CD4-positive, CD25-positive, alpha-beta regulatory T cell (primary cell): ENCODE results near the gene LIMCH1. TPM values are rescaled to one million over a fixed set of nuclear protein-coding genes. Genes with fewer than 3 reads are reported as not detected.

Experiments used
- ATAC-seq, 2 donors: fragments of 150-1000 bp; cut with Tn5 transposase; one replicate each; pipeline ENCODE4 v1.10.0; 2021; ENCODE audit warnings: low read depth in 2 of 2, moderate number of reproducible peaks in 2 of 2, moderate library complexity in 1 of 2
- DNase-seq, 3 donors: peaks; one replicate each; pipeline versions ENCODE4 v3.0.0 to v3.0.0-alpha.2; 2012 to 2022; ENCODE audit warnings: mixed read lengths in 1 of 3
- H3K27ac ChIP-seq: one replicate; pipeline ENCODE4 v1.7.0; 2013; ENCODE audit warnings: mild to moderate bottlenecking, low read length; ENCODE audit not compliant: insufficient read depth, poor library complexity, severe bottlenecking
- H3K27me3 ChIP-seq: one replicate; pipeline ENCODE4 v1.7.0; 2013; ENCODE audit warnings: low read length; ENCODE audit not compliant: control insufficient read depth, insufficient read depth
- H3K36me3 ChIP-seq: one replicate; pipeline ENCODE4 v1.7.0; 2013; ENCODE audit warnings: mild to moderate bottlenecking, low read length, moderate library complexity; ENCODE audit not compliant: control insufficient read depth, insufficient read depth
- H3K4me1 ChIP-seq: 2 replicates; pipeline ENCODE4 v1.7.0; 2013; ENCODE audit warnings: mild to moderate bottlenecking, low read length; ENCODE audit not compliant: insufficient read depth, control insufficient read depth, poor library complexity, severe bottlenecking
- H3K4me3 ChIP-seq: one replicate; pipeline ENCODE4 v1.7.0; 2013; ENCODE audit warnings: low read depth, mild to moderate bottlenecking, low read length, moderate library complexity
- H3K9me3 ChIP-seq, 2 experiments: 1 replicate in 1 of 2; 2 replicates in 1 of 2; pipeline ENCODE4 v1.7.0; 2013; ENCODE audit warnings: low read length in 2 of 2, mild to moderate bottlenecking in 1 of 2, moderate library complexity in 1 of 2; ENCODE audit not compliant: control insufficient read depth in 2 of 2
- H3K27ac Mint-ChIP-seq, 3 donors: one replicate each; pipeline ENCODE4 v1.8.0; 2020 to 2022; ENCODE audit warnings: mild to moderate bottlenecking in 3 of 3, mixed read lengths in 3 of 3, moderate library complexity in 2 of 3
- H3K27me3 Mint-ChIP-seq: one replicate; pipeline ENCODE4 v1.8.0; 2022; ENCODE audit warnings: mild to moderate bottlenecking, mixed read lengths
- H3K36me3 Mint-ChIP-seq: one replicate; pipeline ENCODE4 v1.8.0; 2020; ENCODE audit warnings: mixed read lengths
- H3K4me1 Mint-ChIP-seq, 4 donors: one replicate each; pipeline ENCODE4 v1.8.0; 2020 to 2022; ENCODE audit warnings: mixed read lengths in 4 of 4, mild to moderate bottlenecking in 1 of 4
- H3K4me3 Mint-ChIP-seq, 4 donors: one replicate each; pipeline ENCODE4 v1.8.0; 2020 to 2022; ENCODE audit warnings: mild to moderate bottlenecking in 4 of 4, mixed read lengths in 4 of 4, moderate library complexity in 3 of 4
- H3K9me3 Mint-ChIP-seq, 7 donors: one replicate each; pipeline ENCODE4 v1.8.0; 2020 to 2022; ENCODE audit warnings: mixed read lengths in 7 of 7, mild to moderate bottlenecking in 3 of 7, moderate library complexity in 2 of 7
- polyA plus RNA-seq, 4 donors: library from polyadenylated mRNA; unstranded; fragments of 300-500 nt; fragmentation: Illumina TruSeq; gene quantifications; one replicate each; pipeline ENCODE4 v1.2.3, GENCODE V29; 2021
- total RNA-seq: library from RNA; stranded (reverse); gene quantifications from one replicate; pipeline ENCODE4 v1.2.3, GENCODE V29; 2022

LIMCH1 gene
- total and polyA plus RNA-seq, 5 donors from 2014 or later: 0.07 TPM; not detected in 4

DNA sequence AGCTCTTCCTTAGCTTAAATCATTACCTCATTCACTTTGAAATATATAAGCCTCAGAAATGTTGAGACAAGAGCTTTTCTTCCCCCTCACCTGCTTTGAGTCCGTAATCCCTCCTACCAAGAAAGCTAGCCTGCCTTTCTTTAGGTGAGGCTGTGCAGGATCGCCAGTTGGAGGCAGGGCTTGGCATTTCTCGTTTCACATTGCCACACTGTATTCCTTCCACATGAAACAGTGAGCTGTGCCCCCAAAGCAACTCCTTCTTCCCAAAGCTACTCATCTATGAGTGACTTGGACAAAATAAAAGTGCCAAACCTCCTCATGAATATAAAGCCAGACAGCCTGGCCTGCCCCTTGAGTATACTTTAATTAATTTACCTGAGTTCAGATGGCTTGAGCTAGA lies 86.8 kb downstream of the LIMCH1 start:
- Histone ChIP-seq H3K27ac (no peak overlapping the region), H3K36me3 (no peaks in the 10 kb centered on the region), H3K27me3 (peaks cover 3% of the 10 kb centered on the region), H3K9me3 (no peaks in the 10 kb centered on the region), H3K4me3 (no peak overlapping the region), H3K4me1 (no peaks in the 10 kb centered on the region)
- ATAC-seq (no peak), DNase-seq (no peak)
- H3K36me3 Mint-ChIP-seq: no peaks in the 10 kb centered on the region
- no peak overlapping the region for H3K27ac Mint-ChIP-seq
- H3K4me3 Mint-ChIP-seq: no peak overlapping the region
- peaks cover 4% of the 10 kb centered on the region for H3K27me3 Mint-ChIP-seq
- H3K4me1 Mint-ChIP-seq: no peaks in the 10 kb centered on the region
- peaks cover 0 to 2% (median 0%) of the 10 kb centered on the region in 7 donors for H3K9me3 Mint-ChIP-seq

DNA sequence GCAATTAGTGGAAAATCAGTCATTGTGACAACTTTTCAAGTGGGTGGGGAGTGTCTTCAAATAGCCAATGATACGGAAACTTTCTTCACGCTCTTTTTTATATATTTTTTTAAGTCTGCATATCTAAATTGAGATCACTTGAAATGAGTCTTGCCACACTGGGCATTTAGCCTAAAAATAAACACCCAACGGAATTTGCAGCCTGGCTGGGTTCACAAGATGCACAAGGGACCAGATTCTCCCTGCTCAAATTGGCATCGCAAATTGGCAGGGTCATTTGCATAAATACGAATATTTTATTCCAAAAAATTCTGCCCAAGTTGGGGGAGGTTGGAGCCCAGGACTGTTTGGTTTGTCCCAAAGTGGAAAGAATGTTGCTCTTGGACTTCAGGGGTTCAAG lies 87.6 kb downstream of the LIMCH1 start:
- Histone ChIP-seq H3K36me3 (no peaks in the 10 kb centered on the region), H3K4me3 (no peak overlapping the region), H3K27ac (no peak overlapping the region), H3K9me3 (no peaks in the 10 kb centered on the region), H3K4me1 (no peaks in the 10 kb centered on the region), H3K27me3 (peaks cover 3% of the 10 kb centered on the region)
- Mint-ChIP-seq H3K27ac (no peak overlapping the region), H3K4me1 (no peaks in the 10 kb centered on the region), H3K27me3 (no peaks in the 10 kb centered on the region), H3K36me3 (no peaks in the 10 kb centered on the region), H3K4me3 (no peak overlapping the region), H3K9me3 (peaks cover 0 to 2% (median 0%) of the 10 kb centered on the region in 7 donors)
- ATAC-seq (no peak), DNase-seq (no peak)

DNA sequence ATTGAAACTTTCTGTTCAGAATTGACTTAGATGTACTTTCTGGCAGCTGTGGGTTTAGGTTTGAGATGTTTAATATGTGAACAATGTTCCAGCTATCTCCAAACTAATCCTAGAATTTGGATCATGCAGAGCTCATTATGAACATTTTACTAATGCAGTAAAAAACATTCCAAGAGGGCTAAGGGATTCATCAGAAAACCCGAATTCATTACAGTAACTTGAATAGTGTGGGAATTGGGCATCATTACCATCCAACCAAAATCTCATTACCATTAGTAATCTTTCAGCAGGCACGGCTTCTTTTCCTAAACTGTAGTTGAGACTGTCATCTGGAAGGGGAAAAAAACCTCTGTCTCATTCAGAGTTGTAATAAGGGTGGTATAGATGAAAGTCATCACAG lies 91.0 kb downstream of the LIMCH1 start:
- Mint-ChIP-seq H3K27me3 (no peaks in the 10 kb centered on the region), H3K9me3 (peaks cover 0 to 2% (median 0%) of the 10 kb centered on the region in 7 donors), H3K36me3 (no peaks in the 10 kb centered on the region), H3K4me1 (no peaks in the 10 kb centered on the region), H3K4me3 (no peak overlapping the region), H3K27ac (no peak overlapping the region)
- no peaks in the 10 kb centered on the region for H3K9me3 ChIP-seq
- no peak for DNase-seq
- H3K27ac ChIP-seq: no peak overlapping the region
- no peaks in the 10 kb centered on the region for H3K36me3 ChIP-seq
- peaks cover 3% of the 10 kb centered on the region for H3K27me3 ChIP-seq
- no peaks in the 10 kb centered on the region for H3K4me1 ChIP-seq
- no peak overlapping the region for H3K4me3 ChIP-seq
- no peak for ATAC-seq

DNA sequence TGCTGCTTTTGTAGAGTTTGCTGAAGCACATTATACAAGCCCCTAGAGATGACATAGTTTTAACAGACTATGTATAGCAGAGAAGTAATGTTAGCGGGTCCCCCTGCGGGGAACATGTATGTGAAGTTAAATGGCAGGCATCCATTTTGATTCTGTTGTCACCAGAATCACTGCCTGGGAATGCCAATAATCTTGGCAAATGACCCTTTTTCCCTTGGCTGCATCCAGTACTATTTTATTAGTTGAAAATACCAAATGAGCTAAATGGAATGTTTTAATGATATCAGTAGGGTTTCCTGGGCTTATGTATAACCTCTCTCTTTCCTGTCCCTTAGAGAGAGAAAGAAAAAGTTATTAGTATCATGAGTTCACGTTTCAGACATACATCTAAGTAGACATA lies 93.6 kb downstream of the LIMCH1 start:
- H3K4me1 Mint-ChIP-seq: no peaks in the 10 kb centered on the region
- H3K36me3 ChIP-seq: no peaks in the 10 kb centered on the region
- H3K27me3 Mint-ChIP-seq: no peaks in the 10 kb centered on the region
- DNase-seq (no peak), ATAC-seq (no peak)
- no peak overlapping the region for H3K27ac ChIP-seq
- H3K9me3 Mint-ChIP-seq: peaks cover 0 to 2% (median 0%) of the 10 kb centered on the region in 7 donors
- H3K27me3 ChIP-seq: peaks cover 3% of the 10 kb centered on the region
- H3K36me3 Mint-ChIP-seq: no peaks in the 10 kb centered on the region
- no peak overlapping the region for H3K4me3 ChIP-seq
- no peak overlapping the region for H3K27ac Mint-ChIP-seq
- no peaks in the 10 kb centered on the region for H3K4me1 ChIP-seq
- no peak overlapping the region for H3K4me3 Mint-ChIP-seq
- H3K9me3 ChIP-seq: no peaks in the 10 kb centered on the region

DNA sequence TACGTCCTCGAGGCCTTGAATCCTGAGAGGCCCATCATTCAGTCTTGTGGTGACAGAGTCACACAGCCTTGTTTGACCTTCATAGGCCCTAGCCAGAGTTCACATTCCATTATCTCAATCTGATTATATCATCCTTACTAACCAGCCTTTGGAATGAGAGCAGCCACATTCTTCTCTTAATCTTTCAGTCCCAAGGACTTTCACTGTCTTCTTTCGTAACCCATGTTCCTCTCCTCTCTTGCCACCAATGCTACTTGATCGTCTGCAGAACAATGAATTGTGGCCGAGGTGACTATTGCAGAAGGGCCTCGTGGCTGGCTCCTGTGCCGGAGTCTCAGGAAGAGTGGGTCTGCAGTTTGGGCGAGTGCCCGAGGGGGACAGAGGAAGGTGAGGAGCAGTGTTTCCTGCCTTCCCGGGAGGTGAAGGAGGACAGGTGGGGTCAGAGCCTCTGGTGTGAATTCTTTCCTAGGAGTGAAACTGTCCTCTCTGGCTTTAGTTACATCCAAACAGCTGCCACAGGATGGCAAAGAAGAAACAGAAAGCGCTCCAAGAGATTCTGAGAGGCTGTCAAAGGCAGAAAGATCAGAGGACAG lies 94.6 kb downstream of the LIMCH1 start:
- Histone ChIP-seq H3K4me3 (no peak overlapping the region), H3K27me3 (peaks cover 3% of the 10 kb centered on the region), H3K9me3 (no peaks in the 10 kb centered on the region), H3K36me3 (no peaks in the 10 kb centered on the region), H3K27ac (no peak overlapping the region), H3K4me1 (no peaks in the 10 kb centered on the region)
- Mint-ChIP-seq H3K36me3 (no peaks in the 10 kb centered on the region), H3K4me1 (no peaks in the 10 kb centered on the region), H3K27ac (no peak overlapping the region), H3K27me3 (peaks cover 4% of the 10 kb centered on the region), H3K4me3 (no peak overlapping the region), H3K9me3 (peaks cover 0 to 2% (median 0%) of the 10 kb centered on the region in 7 donors)
- DNase-seq (no peak), ATAC-seq (no peak)

DNA sequence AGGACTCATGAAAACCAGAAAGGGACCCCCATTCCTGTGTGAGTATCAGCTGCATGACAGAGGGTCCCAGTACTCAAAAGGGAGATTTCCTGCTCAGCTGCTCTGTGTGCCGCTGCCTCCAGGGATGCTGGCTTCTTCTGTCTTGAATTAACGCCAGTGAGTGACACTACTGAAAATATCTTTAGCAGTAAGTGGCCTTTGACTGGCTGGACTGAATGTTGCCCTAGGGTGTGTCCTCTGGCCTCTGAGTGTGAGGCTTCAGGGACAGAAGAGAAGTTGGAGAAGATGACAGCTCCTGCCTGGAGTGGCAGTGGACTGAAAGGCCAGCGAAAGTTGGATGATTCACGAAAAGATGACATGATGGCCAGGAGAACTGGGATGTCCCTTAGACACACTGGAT lies 95.4 kb downstream of the LIMCH1 start:
- DNase-seq (no peak), ATAC-seq (no peak)

DNA sequence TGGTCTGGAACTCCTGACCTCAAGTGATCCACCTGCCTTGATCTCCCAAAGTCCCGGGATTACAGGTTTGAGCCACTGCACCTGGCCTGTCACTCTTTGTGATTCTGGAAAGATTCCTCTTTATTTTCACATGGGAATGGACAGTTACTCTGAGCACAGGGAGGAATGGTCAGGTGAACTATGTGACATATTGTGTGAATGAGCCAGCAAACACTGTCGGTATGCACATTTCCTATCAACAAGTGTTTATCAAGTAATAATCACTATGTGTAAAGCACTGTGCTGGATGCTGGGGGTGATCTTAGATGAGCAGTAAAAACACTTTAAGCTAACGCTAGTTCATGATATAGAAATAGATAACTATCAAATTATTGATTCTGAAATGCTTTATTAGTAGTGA lies 97.5 kb downstream of the LIMCH1 start:
- H3K9me3 Mint-ChIP-seq: peaks cover 0 to 2% (median 0%) of the 10 kb centered on the region in 7 donors
- peaks cover 4% of the 10 kb centered on the region for H3K27me3 Mint-ChIP-seq
- no peaks in the 10 kb centered on the region for H3K36me3 Mint-ChIP-seq
- Histone ChIP-seq H3K27ac (no peak overlapping the region), H3K4me1 (no peaks in the 10 kb centered on the region), H3K27me3 (no peaks in the 10 kb centered on the region), H3K4me3 (no peak overlapping the region), H3K9me3 (no peaks in the 10 kb centered on the region), H3K36me3 (no peaks in the 10 kb centered on the region)
- no peak for DNase-seq
- H3K27ac Mint-ChIP-seq: no peak overlapping the region
- H3K4me1 Mint-ChIP-seq: no peaks in the 10 kb centered on the region
- H3K4me3 Mint-ChIP-seq: no peak overlapping the region
- no peak for ATAC-seq

More for the DNA sequence above, 95.4 kb downstream of the LIMCH1 start:
- H3K36me3 ChIP-seq: no peaks in the 10 kb centered on the region
- no peaks in the 10 kb centered on the region for H3K4me1 ChIP-seq
- H3K27ac Mint-ChIP-seq: no peak overlapping the region
- no peaks in the 10 kb centered on the region for H3K9me3 ChIP-seq
- peaks cover 4% of the 10 kb centered on the region for H3K27me3 Mint-ChIP-seq
- H3K4me3 Mint-ChIP-seq: no peak overlapping the region
- H3K36me3 Mint-ChIP-seq: no peaks in the 10 kb centered on the region
- peaks cover 0 to 2% (median 0%) of the 10 kb centered on the region in 7 donors for H3K9me3 Mint-ChIP-seq
- no peak overlapping the region for H3K27ac ChIP-seq
- H3K4me3 ChIP-seq: no peak overlapping the region
- H3K27me3 ChIP-seq: peaks cover 3% of the 10 kb centered on the region
- no peaks in the 10 kb centered on the region for H3K4me1 Mint-ChIP-seq

DNA sequence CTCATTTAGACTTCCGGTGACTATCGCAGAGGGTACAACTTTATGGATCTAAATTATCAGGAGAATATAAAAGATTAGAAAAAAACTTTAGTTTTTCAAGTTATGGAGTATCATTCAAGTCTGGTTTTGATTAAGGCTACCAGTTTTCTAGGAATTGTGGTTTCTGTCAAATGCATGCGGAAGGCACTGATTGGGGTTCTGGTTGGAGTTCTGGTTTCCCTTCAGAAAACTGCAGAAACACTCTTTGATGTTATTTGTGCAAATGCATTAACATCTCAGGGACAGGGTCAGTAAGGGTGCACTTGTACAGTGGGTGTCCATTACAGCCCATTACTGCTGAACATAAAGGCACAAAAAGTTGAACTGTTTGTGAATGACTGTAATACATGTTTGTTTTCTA lies 100.2 kb downstream of the LIMCH1 start:
- Histone ChIP-seq H3K9me3 (no peaks in the 10 kb centered on the region), H3K27me3 (peaks cover 2% of the 10 kb centered on the region), H3K27ac (no peak overlapping the region), H3K36me3 (no peaks in the 10 kb centered on the region), H3K4me3 (no peak overlapping the region), H3K4me1 (no peaks in the 10 kb centered on the region)
- H3K4me1 Mint-ChIP-seq: no peaks in the 10 kb centered on the region
- H3K27me3 Mint-ChIP-seq: peaks cover 20% of the 10 kb centered on the region
- no peak overlapping the region for H3K4me3 Mint-ChIP-seq
- ATAC-seq: no peak
- no peak for DNase-seq
- H3K36me3 Mint-ChIP-seq: no peaks in the 10 kb centered on the region
- H3K27ac Mint-ChIP-seq: no peak overlapping the region
- H3K9me3 Mint-ChIP-seq: no peaks in the 10 kb centered on the region
